NCI-H2227 treated with DMSO at 0.1 percent for 48 hours (cell line): ENCODE data around the gene CECR2.

ENCODE experiments used
- DNase-seq: peaks from one replicate; lab custom pipeline; 2025; lab: John Stamatoyannopoulos, UW

The CECR2 gene

GRCh38 chr22:17460895-17461294 is 91.6 kb downstream of the CECR2 start:
- DNase-seq, result no peak

GRCh38 chr22:17470880-17471500 is 101.7 kb downstream of the CECR2 start:
- DNase-seq, result no peak

DNA sequence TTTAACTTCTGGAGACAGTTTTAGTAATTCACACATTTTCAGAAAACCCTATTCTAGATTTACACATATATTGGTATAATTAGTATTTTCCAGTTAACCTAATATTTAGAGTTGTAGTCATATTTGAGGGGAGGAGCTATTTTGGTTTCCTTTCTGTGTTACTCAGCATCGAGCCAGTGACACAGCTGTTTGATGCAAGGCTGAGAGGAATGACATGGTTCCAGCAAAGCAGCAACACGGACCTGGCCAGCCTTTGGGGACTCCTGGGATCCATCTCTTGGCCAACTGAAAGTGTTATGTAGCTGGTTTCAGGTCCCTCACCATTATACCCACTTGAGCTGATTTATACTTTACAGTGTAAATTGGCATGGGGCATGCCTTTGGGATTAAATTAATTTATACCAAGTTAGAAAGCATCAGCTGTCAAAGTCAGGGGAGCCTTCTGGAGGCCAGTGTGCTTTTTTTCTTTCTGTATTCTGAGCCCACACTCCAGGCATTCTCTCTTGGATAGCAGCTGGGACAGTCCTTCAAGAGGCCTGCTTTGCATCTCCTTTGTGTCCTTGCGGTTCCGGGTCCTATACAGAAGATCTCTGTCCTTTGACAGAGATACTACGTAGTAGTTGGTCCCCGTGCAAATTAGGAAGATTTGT is 102.8 kb downstream of the CECR2 start:
- DNase-seq, result no peak

DNA sequence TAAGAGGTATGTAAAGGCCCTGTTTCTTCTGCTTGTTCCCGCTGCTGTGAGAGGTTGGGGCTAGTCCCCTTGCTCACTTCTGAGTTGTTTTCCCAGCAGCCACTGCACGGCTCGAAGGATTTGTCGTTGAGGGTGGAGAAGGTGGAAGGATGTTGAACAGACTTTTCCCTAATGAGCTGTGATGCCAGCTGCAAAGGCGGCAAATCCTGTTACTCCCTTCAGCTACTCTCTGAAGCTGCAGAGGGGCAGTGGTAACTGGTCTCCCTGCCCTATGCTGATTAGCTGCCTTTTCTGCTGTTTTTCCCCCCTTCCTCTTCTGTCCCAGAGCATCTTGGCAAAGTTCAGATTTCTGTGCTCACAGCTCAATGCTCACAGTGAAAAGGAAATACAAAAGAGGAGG is 103.7 kb downstream of the CECR2 start:
- DNase-seq, result no peak

GRCh38 chr22:17475318-17476230 is 106.3 kb downstream of the CECR2 start:
- no peak for DNase-seq

DNA sequence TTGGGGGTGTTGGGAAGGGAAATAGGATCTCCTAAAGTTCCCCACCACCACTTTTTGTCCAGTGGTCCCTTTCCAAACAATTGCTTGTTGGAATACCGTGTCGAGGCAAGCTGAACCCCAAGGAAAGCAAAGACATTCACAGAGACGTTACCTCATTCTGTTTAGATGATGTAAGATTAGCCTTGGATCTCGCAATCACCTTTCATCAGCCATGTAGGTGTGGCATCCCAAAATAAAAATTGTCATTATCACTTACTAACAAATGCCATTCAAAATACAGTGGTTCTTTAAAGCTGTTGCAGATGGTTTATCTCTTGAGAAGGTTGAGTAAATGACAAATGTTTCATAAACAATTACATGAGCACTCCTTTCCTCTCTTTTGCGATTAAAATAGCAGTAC is 107.6 kb downstream of the CECR2 start:
- no peak for DNase-seq

DNA sequence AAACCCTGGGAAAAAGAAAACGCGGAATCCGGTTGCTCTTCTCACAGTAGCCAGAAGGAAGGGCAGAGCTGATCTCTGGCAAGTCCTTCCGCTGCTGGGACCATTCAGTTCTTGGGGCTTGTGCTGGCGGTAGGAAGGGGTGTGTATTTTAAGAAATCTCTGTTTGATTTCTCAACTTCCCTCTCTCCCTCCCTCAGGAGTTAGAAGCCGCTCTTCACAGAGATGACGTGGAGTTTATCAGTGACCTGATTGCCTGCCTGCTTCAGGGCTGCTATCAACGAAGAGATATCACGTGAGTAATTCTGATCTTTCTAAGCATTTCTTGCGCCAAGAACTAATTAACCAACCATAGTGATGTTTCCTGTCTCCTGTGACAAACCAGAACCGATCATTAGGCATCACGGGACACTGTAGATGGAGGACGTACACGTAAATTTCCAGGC is 108.2 kb downstream of the CECR2 start:
- DNase-seq, result no peak

GRCh38 chr22:17479135-17479534 is 109.9 kb downstream of the CECR2 start:
- peak; percentile 27 for DNase-seq

- no peak for DNase-seq
Measured at GRCh38 chr22:17481424-17481823, 112.2 kb downstream of the CECR2 start.

- DNase-seq, result no peak
Measured at GRCh38 chr22:17483688-17484372, 114.6 kb downstream of the CECR2 start.

DNA sequence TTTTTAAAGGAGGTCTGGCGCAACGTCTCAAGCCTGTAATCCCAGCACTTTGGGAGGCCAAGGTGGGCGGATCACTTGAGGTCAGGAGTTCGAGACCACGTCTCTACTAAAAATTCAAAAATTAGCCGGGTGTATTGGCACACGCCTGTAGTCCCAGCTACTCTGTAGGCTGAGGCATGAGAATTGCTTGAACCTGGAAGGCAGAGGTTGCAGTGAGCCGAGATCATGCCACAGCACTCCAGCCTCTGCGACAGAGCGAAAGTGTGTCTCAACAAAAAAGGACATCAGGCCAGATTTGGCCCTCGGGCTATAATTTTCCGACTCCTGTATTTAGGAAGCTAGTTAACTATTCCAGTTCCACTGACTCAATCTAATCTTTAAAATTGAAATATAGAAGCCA is 115.3 kb downstream of the CECR2 start:
- no peak for DNase-seq

- DNase-seq, result no peak
Measured at GRCh38 chr22:17486313-17486712, 117.1 kb downstream of the CECR2 start.

DNA sequence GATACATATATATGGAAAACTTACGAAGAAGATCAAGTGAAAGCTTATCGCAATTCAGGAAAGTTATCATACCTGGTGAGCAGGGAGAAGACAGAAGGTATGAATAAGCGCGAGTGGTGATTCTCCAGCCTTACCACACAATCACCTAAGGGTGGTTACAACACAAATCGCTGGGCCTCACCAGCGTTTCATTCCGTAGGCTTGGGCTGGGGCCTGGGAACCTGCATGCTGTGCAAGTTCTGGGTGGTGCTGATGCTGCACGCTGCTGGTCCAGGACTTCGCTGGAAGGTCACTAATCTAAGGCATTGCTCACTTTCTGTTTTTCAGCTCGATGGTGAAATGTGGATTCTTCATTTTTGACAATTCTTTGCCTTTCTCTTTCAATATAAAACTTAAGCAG is 117.5 kb downstream of the CECR2 start:
- DNase-seq, result no peak

DNA sequence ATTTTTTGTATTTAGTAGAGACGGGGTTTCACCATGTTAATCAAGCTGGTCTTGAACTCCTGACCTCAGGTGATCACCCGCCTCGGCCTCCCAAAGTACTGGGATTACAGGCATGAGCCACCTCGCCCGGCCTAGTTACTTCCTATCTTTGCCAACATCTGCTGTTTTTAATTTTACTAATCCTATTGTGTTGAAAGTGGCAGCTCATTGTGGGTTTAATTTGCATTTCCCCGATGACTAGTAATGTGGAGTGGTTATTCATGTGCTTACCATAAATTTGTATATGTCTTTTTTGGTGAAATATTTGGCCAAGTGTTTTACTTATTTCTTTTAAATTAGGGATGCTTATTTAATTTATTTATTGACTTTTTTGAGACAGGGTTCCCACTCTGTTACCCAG is 119.8 kb downstream of the CECR2 start:
- DNase-seq, result no peak

- DNase-seq, result no peak
Measured at GRCh38 chr22:17491090-17491640, 121.9 kb downstream of the CECR2 start.

- DNase-seq, result no peak
Measured at GRCh38 chr22:17492247-17492646, 123.0 kb downstream of the CECR2 start.

- no peak for DNase-seq
Measured at GRCh38 chr22:17493419-17493981, 124.2 kb downstream of the CECR2 start.

DNA sequence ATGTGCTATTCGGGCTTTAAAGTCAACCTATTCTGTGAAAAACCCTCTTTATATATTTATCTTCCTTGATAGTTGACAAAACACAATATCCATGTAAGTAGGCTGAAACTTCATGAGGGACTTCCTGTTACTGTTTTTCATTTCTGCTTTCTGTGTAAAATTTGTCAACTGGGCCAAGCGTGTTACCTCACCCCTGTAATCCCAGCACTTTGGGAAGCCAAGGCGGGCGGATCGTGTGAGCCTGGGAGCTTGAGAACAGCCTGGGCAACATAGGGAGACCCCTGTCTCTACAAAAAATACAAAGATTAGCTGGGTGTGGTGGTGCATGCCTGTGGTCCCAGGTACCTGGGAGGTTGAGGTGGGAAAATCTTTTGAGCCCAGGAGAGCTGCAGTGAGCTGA is 127.6 kb downstream of the CECR2 start:
- no peak for DNase-seq

GRCh38 chr22:17501679-17502285 is 132.5 kb downstream of the CECR2 start:
- DNase-seq, result peak; percentile 72

DNA sequence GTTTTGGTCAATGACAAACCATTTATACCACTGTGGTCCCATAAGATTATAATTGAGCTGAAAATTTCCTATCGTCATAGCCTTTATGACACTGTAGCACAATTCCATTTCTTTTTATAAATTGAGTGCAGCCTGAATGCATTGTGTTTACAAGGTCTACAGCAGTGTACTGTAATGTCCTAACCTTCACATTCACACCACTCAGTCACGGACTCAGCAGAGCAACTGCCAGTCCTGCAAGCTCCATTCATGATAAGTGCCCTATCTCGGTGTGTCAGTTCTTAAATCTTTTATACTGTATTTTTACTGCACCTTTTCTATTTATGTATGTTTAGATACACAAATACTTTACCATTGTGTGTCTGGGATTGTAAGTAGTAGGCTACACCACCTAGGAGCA is 138.8 kb downstream of the CECR2 start:
- no peak for DNase-seq

GRCh38 chr22:17512960-17513359 is 143.7 kb downstream of the CECR2 start:
- no peak for DNase-seq
